OCI-LY7 (cell line): Measurements from ENCODE around the gene VCY.
"Not testable (repeated sequence)": the region's sequence is repeated elsewhere in the genome, so short reads cannot be mapped to it uniquely, and the experiment has no call there.

ENCODE experiments used
- EZH2phosphoT487 ChIP-seq: fragments of 200-600 bp; sonication (generic); IDR thresholded peaks from 2 replicates; pipeline ENCODE4 v1.6.1; 2018; ENCODE audit warnings: low read depth, borderline replicate concordance, mild to moderate bottlenecking, mixed run types, antibody characterized with exemption, low read length, moderate library complexity, mixed read lengths
- TF ChIP-seq, protein P1 (sequence below): fragments of 200-600 bp; sonication (generic); conservative IDR thresholded peaks from 2 replicates; pipeline ENCODE4 v1.5.1; 2014; ENCODE audit warnings: mild to moderate bottlenecking, antibody characterized with exemption, low read length, moderate library complexity, mixed read lengths

DNA sequence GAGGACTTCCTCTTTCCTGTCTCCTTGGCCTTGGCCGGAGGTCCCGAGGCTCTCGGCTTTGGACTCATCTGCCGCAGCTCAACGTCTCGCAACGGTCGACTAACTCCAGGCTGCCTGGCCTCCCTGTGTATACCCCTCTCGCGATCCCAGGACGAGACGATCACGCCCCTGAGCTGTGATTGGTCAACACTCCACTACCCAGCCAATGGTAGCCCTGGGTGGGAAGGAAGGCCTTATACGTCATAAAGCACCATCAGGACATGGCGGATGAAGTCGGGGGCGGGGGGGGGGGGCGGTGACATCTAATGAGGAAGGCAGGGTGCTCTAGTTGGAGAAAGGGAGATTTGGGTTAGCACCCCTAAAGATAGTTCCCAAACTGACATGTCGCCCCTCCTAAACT, at the start of gene VCY:
- TF ChIP-seq, protein P1, sequence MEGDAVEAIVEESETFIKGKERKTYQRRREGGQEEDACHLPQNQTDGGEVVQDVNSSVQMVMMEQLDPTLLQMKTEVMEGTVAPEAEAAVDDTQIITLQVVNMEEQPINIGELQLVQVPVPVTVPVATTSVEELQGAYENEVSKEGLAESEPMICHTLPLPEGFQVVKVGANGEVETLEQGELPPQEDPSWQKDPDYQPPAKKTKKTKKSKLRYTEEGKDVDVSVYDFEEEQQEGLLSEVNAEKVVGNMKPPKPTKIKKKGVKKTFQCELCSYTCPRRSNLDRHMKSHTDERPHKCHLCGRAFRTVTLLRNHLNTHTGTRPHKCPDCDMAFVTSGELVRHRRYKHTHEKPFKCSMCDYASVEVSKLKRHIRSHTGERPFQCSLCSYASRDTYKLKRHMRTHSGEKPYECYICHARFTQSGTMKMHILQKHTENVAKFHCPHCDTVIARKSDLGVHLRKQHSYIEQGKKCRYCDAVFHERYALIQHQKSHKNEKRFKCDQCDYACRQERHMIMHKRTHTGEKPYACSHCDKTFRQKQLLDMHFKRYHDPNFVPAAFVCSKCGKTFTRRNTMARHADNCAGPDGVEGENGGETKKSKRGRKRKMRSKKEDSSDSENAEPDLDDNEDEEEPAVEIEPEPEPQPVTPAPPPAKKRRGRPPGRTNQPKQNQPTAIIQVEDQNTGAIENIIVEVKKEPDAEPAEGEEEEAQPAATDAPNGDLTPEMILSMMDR: not testable (repeated sequence)
- TF ChIP-seq EZH2phosphoT487: not testable (repeated sequence)
